Mesendoderm (in vitro differentiated cells): Measurements from ENCODE around the gene MORN5.
A peak's percentile ranks its signal among the peaks of the same experiment; 100 is the strongest.

Experiments
- DNase-seq: peaks from one replicate; pipeline ENCODE4 v3.0.0; 2013
- H2AK5ac ChIP-seq: 2 replicates; pipeline ENCODE4 v1.6.1; 2013; ENCODE audit warnings: low read length, inconsistent platforms
- H2BK120ac ChIP-seq: 2 replicates; pipeline ENCODE4 v1.6.1; 2013; ENCODE audit warnings: low read depth, mild to moderate bottlenecking, low read length, moderate library complexity, mixed read lengths
- H2BK15ac ChIP-seq: replicated peaks from 2 replicates; pipeline ENCODE4 v1.6.1; 2013; ENCODE audit warnings: low read depth, mild to moderate bottlenecking, moderate library complexity
- H2BK5ac ChIP-seq: 2 replicates; pipeline ENCODE4 v1.6.1; 2013; ENCODE audit warnings: low read length, inconsistent platforms
- H3K18ac ChIP-seq: 2 replicates; pipeline ENCODE4 v1.6.1; 2013; ENCODE audit warnings: mild to moderate bottlenecking, low read length, mixed read lengths
- H3K23ac ChIP-seq: one replicate; pipeline ENCODE4 v1.6.1; 2013; ENCODE audit warnings: low read length
- H3K27ac ChIP-seq: 2 replicates; pipeline ENCODE4 v1.5.1; 2013; ENCODE audit warnings: low read depth, mild to moderate bottlenecking, inconsistent platforms, low read length, moderate library complexity
- H3K27me3 ChIP-seq: 2 replicates; pipeline ENCODE4 v1.6.1; 2013; ENCODE audit warnings: low read length, control low read depth, mild to moderate bottlenecking, inconsistent platforms; ENCODE audit not compliant: insufficient read depth, poor library complexity
- H3K36me3 ChIP-seq: 2 replicates; pipeline ENCODE4 v1.6.1; 2013; ENCODE audit warnings: low read length, inconsistent platforms; ENCODE audit not compliant: control insufficient read depth, insufficient read depth
- H3K4ac ChIP-seq: one replicate; pipeline ENCODE4 v1.6.1; 2013; ENCODE audit warnings: low read depth, mild to moderate bottlenecking, low read length, moderate library complexity
- H3K4me1 ChIP-seq: 2 replicates; pipeline ENCODE4 v1.6.1; 2013; ENCODE audit warnings: low read depth, low read length, inconsistent platforms; ENCODE audit not compliant: control insufficient read depth
- H3K4me2 ChIP-seq: 2 replicates; pipeline ENCODE4 v1.6.1; 2013; ENCODE audit warnings: low read length
- H3K4me3 ChIP-seq: 2 replicates; pipeline ENCODE4 v1.5.1; 2013; ENCODE audit warnings: mild to moderate bottlenecking, low read length
- H3K56ac ChIP-seq: one replicate; pipeline ENCODE4 v1.6.1; 2013; ENCODE audit warnings: low read length
- H3K79me1 ChIP-seq: 2 replicates; pipeline ENCODE4 v1.6.1; 2013; ENCODE audit warnings: low read length, inconsistent platforms
- H3K79me2 ChIP-seq: 2 replicates; pipeline ENCODE4 v1.6.1; 2013; ENCODE audit warnings: mild to moderate bottlenecking, low read length; ENCODE audit not compliant: control insufficient read depth, insufficient read depth
- H3K9ac ChIP-seq: 2 replicates; pipeline ENCODE4 v1.6.1; 2013; ENCODE audit warnings: low read length, inconsistent platforms
- H4K5ac ChIP-seq: one replicate; pipeline ENCODE4 v1.6.1; 2013; ENCODE audit warnings: low read length
- H4K8ac ChIP-seq: one replicate; pipeline ENCODE4 v1.6.1; 2013; ENCODE audit warnings: low read depth, mild to moderate bottlenecking, control low read depth, low read length, moderate library complexity
- WGBS: extraction: QIAGEN DNeasy Blood & Tissue Kit; methylation state at CpG from one replicate; pipeline ENCODE4 v1.1.7; 2013; ENCODE audit warnings: low lambda C conversion rate, missing lambda C conversion rate; ENCODE audit not compliant: insufficient coverage; ENCODE audit errors: extremely low coverage; 5-methylcytosine and 5-hydroxymethylcytosine counted together

MORN5 gene

GRCh38 chr9:122229485-122229837 lies 69.8 kb downstream of the MORN5 start:
- H2BK120ac ChIP-seq, result no peak overlapping the region
- no peak overlapping the region for H3K4ac ChIP-seq
- no peak overlapping the region for H3K4me2 ChIP-seq
- no peaks in the 10 kb centered on the region for H3K4me1 ChIP-seq
- no peaks in the 10 kb centered on the region for H3K36me3 ChIP-seq
- no peak overlapping the region for H4K8ac ChIP-seq
- H3K27ac ChIP-seq, result no peak overlapping the region
- H3K9ac ChIP-seq, result no peak overlapping the region
- H4K5ac ChIP-seq, result no peak overlapping the region
- H2BK5ac ChIP-seq, result no peak overlapping the region
- no peaks in the 10 kb centered on the region for H3K79me2 ChIP-seq
- no peaks in the 10 kb centered on the region for H3K79me1 ChIP-seq
- H3K56ac ChIP-seq, result no peak overlapping the region
- H2BK15ac ChIP-seq, result no peak overlapping the region
- H3K18ac ChIP-seq, result no peak overlapping the region
- no CpG with 5 or more reads among the region's 4 CpGs for WGBS
- H3K4me3 ChIP-seq, result no peak overlapping the region
- peak overlapping the region; percentile 66 for H3K23ac ChIP-seq
- DNase-seq, result no peak
- no peak overlapping the region for H2AK5ac ChIP-seq
- peaks cover 63% of the 10 kb centered on the region for H3K27me3 ChIP-seq

- no peak overlapping the region for H3K4me2 ChIP-seq
- no peak overlapping the region for H3K56ac ChIP-seq
- no peak overlapping the region for H2BK15ac ChIP-seq
- H3K27ac ChIP-seq, result no peak overlapping the region
- WGBS, result no CpG with 5 or more reads among the region's 6 CpGs
- H2AK5ac ChIP-seq, result no peak overlapping the region
- H3K23ac ChIP-seq, result no peak overlapping the region
- no peak overlapping the region for H3K18ac ChIP-seq
- H3K79me1 ChIP-seq, result no peaks in the 10 kb centered on the region
- H3K4me1 ChIP-seq, result no peaks in the 10 kb centered on the region
- no peak overlapping the region for H3K4me3 ChIP-seq
- H3K79me2 ChIP-seq, result no peaks in the 10 kb centered on the region
- no peak for DNase-seq
- H3K4ac ChIP-seq, result no peak overlapping the region
- no peak overlapping the region for H3K9ac ChIP-seq
- peaks cover 33% of the 10 kb centered on the region for H3K27me3 ChIP-seq
- no peak overlapping the region for H4K5ac ChIP-seq
- no peaks in the 10 kb centered on the region for H3K36me3 ChIP-seq
- no peak overlapping the region for H2BK120ac ChIP-seq
- no peak overlapping the region for H4K8ac ChIP-seq
- H2BK5ac ChIP-seq, result no peak overlapping the region
These were observed 73.1 kb downstream of the MORN5 start for GRCh38 chr9:122232796-122233306.

- Histone ChIP-seq H3K79me1 (no peaks in the 10 kb centered on the region), H3K36me3 (no peaks in the 10 kb centered on the region), H3K4me3 (no peak overlapping the region), H4K5ac (no peak overlapping the region), H3K27ac (no peak overlapping the region), H3K56ac (no peak overlapping the region), H2AK5ac (no peak overlapping the region), H3K79me2 (no peaks in the 10 kb centered on the region), H3K4ac (no peak overlapping the region), H4K8ac (no peak overlapping the region), H3K23ac (no peak overlapping the region), H2BK15ac (no peak overlapping the region), H3K4me2 (no peak overlapping the region), H3K9ac (no peak overlapping the region), H2BK120ac (no peak overlapping the region), H3K27me3 (peaks cover 23% of the 10 kb centered on the region), H3K4me1 (no peaks in the 10 kb centered on the region), H2BK5ac (no peak overlapping the region), H3K18ac (no peak overlapping the region)
- DNase-seq, result no peak
- WGBS, result no CpG with 5 or more reads among the region's 7 CpGs
These were observed 74.5 kb downstream of the MORN5 start for GRCh38 chr9:122234022-122234748.

- no peak overlapping the region for H2BK120ac ChIP-seq
- H3K79me1 ChIP-seq, result no peaks in the 10 kb centered on the region
- H3K23ac ChIP-seq, result no peak overlapping the region
- DNase-seq, result no peak
- no peak overlapping the region for H3K18ac ChIP-seq
- no peak overlapping the region for H3K27ac ChIP-seq
- H3K4ac ChIP-seq, result no peak overlapping the region
- no peaks in the 10 kb centered on the region for H3K4me1 ChIP-seq
- no peak overlapping the region for H3K4me3 ChIP-seq
- H2BK15ac ChIP-seq, result no peak overlapping the region
- H3K79me2 ChIP-seq, result no peaks in the 10 kb centered on the region
- no peak overlapping the region for H3K56ac ChIP-seq
- no CpG with 5 or more reads among the region's 10 CpGs for WGBS
- no peak overlapping the region for H3K9ac ChIP-seq
- H4K5ac ChIP-seq, result no peak overlapping the region
- no peaks in the 10 kb centered on the region for H3K27me3 ChIP-seq
- no peak overlapping the region for H4K8ac ChIP-seq
- H2BK5ac ChIP-seq, result no peak overlapping the region
- peaks cover under 1% of the 10 kb centered on the region for H3K36me3 ChIP-seq
- H2AK5ac ChIP-seq, result no peak overlapping the region
- H3K4me2 ChIP-seq, result no peak overlapping the region
These were observed 77.0 kb downstream of the MORN5 start for GRCh38 chr9:122236681-122237080.

- Histone ChIP-seq H3K4me1 (no peaks in the 10 kb centered on the region), H3K27me3 (no peaks in the 10 kb centered on the region), H3K56ac (no peak overlapping the region), H3K36me3 (peaks cover 4% of the 10 kb centered on the region), H3K79me1 (no peaks in the 10 kb centered on the region), H3K27ac (no peak overlapping the region), H3K79me2 (no peaks in the 10 kb centered on the region), H3K23ac (no peak overlapping the region), H2BK5ac (no peak overlapping the region), H2BK120ac (no peak overlapping the region), H4K8ac (no peak overlapping the region), H3K18ac (no peak overlapping the region), H3K9ac (no peak overlapping the region), H4K5ac (no peak overlapping the region), H3K4ac (no peak overlapping the region), H3K4me2 (no peak overlapping the region), H3K4me3 (no peak overlapping the region), H2BK15ac (no peak overlapping the region), H2AK5ac (no peak overlapping the region)
- no CpG with 5 or more reads among the region's 5 CpGs for WGBS
- no peak for DNase-seq
These were observed 80.0 kb downstream of the MORN5 start for GRCh38 chr9:122239722-122240121.

GRCh38 chr9:122244349-122244748 lies 84.6 kb downstream of the MORN5 start:
- Histone ChIP-seq H3K79me2 (no peaks in the 10 kb centered on the region), H3K27ac (no peak overlapping the region), H2AK5ac (no peak overlapping the region), H3K4me2 (no peak overlapping the region), H3K79me1 (no peaks in the 10 kb centered on the region), H3K4ac (no peak overlapping the region), H3K23ac (no peak overlapping the region), H2BK120ac (no peak overlapping the region), H3K27me3 (no peaks in the 10 kb centered on the region), H3K56ac (no peak overlapping the region), H3K9ac (no peak overlapping the region), H4K5ac (no peak overlapping the region), H3K4me3 (no peak overlapping the region), H2BK5ac (no peak overlapping the region), H2BK15ac (no peak overlapping the region), H3K4me1 (no peaks in the 10 kb centered on the region), H4K8ac (no peak overlapping the region), H3K36me3 (peaks cover 6% of the 10 kb centered on the region), H3K18ac (no peak overlapping the region)
- no CpG with 5 or more reads among the region's 3 CpGs for WGBS
- DNase-seq, result no peak
